Vagina (tissue), 2 donors: ENCODE data around the gene CSRNP3.

Experiments
- CTCF ChIP-seq, 3 experiments: fragments of 450-650 bp in 2 of 3; fragments of 200-600 bp in 1 of 3; sonication (generic) in 1 of 3; IDR thresholded peaks; one replicate each; pipeline ENCODE4 v1.5.1; 2017 to 2019; ENCODE audit warnings: antibody characterized with exemption in 3 of 3, mild to moderate bottlenecking in 2 of 3, moderate library complexity in 2 of 3
- POLR2A ChIP-seq, 2 donors: fragments of 450-650 bp; IDR thresholded peaks; one replicate each; pipeline ENCODE4 v1.6.1; 2017; ENCODE audit warnings: antibody characterized with exemption in 2 of 2, mild to moderate bottlenecking in 2 of 2, moderate library complexity in 2 of 2
- POLR2AphosphoS5 ChIP-seq, 2 donors: sonication (generic); formaldehyde crosslinking; IDR thresholded peaks; one replicate each; pipeline ENCODE4 v1.9.0; 2017; ENCODE audit warnings: antibody characterized with exemption in 2 of 2, mild to moderate bottlenecking in 2 of 2, low read depth in 1 of 2; ENCODE audit not compliant: insufficient read depth in 1 of 2

GRCh38 chr2:165609672-165610071 is 140.2 kb downstream of the CSRNP3 start:
- TF ChIP-seq POLR2A (IDR thresholded peaks at IDR 0.05), result no peak
- TF ChIP-seq CTCF (IDR thresholded peaks at IDR 0.05), result no peak
- no peak for TF ChIP-seq POLR2AphosphoS5 (IDR thresholded peaks at IDR 0.05; ENCODE audit: insufficient read depth in 1 of 2, low read depth in 1 of 2)
